Measurements from ENCODE around the gene PIP4K2A.
"Not testable (repeated sequence)": the region's sequence is repeated elsewhere in the genome, so short reads cannot be mapped to it uniquely, and the experiment has no call there.

PIP4K2A gene

DNA sequence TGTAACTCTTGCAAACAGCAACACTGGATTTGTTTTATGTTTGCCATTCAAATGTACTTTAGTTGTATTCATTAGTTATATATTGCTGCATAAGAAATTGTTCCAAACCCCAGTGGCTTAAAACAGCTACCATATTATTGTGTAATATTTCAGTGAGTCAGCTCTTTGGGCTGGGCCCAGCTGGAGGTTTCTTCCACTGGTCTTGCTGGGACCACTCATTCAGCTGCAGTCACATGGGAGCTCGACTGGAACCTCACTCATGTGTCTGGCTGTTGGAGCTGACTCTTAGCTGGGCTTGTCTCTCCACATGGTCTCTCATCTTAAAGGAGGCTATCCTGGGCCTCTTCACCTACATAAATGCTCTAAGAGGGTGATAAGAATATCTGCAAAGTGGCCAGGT is 23.2 kb upstream of the PIP4K2A start:
- Histone ChIP-seq H3K9ac (ENCODE audit: low read depth, low read length) (no peak overlapping the region), H3K27me3 (ENCODE audit: control insufficient read depth, insufficient read depth, low read length) (no peaks in the 10 kb centered on the region), H3K4me3 (ENCODE audit: low read depth, low read length) (no peak overlapping the region), H3K4me1 (ENCODE audit: control insufficient read depth, insufficient read depth, low read length) (no peaks in the 10 kb centered on the region), H3K9me3 (ENCODE audit: control insufficient read depth, insufficient read depth, low read length) (no peaks in the 10 kb centered on the region), H3K36me3 (ENCODE audit: control insufficient read depth, insufficient read depth, low read length) (no peaks in the 10 kb centered on the region)

DNA sequence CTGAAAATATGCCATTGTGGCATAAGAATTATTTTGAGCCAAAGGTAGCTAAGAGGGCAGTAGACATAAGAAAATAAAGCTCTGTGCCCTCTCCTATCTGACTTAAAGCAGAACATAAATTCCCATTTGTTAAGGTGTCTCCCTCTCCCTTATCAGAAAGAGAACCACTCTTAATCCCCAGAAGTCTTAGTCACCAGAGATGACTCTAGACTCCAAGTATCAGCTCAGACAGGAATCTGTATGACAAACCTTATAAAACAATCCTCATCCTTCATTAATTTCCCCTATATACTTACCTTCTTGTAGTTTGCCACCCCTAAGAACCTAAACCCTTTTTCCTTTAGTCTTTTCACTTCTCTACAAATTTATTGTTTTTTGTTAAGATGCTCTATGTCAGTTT is 21.8 kb upstream of the PIP4K2A start:
- no peak overlapping the region for H3K9ac ChIP-seq (ENCODE audit: low read depth, low read length)
- H3K4me3 ChIP-seq (ENCODE audit: low read depth, low read length), result no peak overlapping the region
- no peaks in the 10 kb centered on the region for H3K36me3 ChIP-seq (ENCODE audit: control insufficient read depth, insufficient read depth, low read length)
- no peaks in the 10 kb centered on the region for H3K9me3 ChIP-seq (ENCODE audit: control insufficient read depth, insufficient read depth, low read length)
- no peaks in the 10 kb centered on the region for H3K27me3 ChIP-seq (ENCODE audit: control insufficient read depth, insufficient read depth, low read length)
- H3K4me1 ChIP-seq (ENCODE audit: control insufficient read depth, insufficient read depth, low read length), result no peaks in the 10 kb centered on the region

DNA sequence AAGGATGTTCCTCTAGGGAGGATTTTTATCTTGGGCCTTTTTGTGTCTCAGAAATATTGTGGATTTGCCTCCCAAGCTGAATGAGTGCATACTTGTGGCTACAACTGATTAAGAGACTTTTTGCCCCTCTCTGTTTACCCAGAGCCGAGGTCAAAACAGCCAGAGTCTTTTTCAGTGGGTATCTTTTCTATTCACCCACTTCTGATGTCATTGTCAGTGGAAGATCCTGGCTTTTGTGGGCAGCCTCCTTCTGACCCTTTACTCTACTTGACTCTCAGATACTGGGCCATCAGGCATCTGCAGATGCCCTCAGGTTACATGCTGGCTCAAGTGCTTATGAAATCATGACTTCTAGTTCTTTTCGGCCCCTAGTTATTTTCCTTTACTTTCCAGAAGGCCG is 19.6 kb upstream of the PIP4K2A start:
- Histone ChIP-seq H3K9ac (ENCODE audit: low read depth, low read length) (no peak overlapping the region), H3K27me3 (ENCODE audit: control insufficient read depth, insufficient read depth, low read length) (no peaks in the 10 kb centered on the region), H3K4me1 (ENCODE audit: control insufficient read depth, insufficient read depth, low read length) (no peaks in the 10 kb centered on the region), H3K9me3 (ENCODE audit: control insufficient read depth, insufficient read depth, low read length) (no peaks in the 10 kb centered on the region), H3K4me3 (ENCODE audit: low read depth, low read length) (no peak overlapping the region), H3K36me3 (ENCODE audit: control insufficient read depth, insufficient read depth, low read length) (no peaks in the 10 kb centered on the region)

DNA sequence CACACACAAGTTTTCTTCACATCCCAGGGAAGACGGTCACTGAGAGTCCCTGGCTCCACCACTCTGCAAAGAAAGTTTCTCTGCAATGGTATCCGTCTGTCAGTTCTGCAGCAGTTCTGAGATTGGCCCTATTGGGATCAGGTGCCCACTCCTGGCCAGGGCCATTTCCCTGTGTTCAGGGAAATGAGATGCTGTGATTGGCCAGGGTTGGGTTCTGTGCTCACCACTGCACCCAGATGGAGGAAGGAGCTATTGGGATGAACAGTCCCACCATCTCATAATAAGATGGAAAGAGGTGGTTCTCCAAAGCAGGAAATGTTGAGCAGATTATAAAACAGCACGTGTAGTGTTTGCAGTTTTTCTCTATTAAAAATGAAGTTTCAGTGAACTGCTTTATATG is 13.3 kb upstream of the PIP4K2A start:
- H3K27me3 ChIP-seq (ENCODE audit: control insufficient read depth, insufficient read depth, low read length), result no peaks in the 10 kb centered on the region
- no peak overlapping the region for H3K4me3 ChIP-seq (ENCODE audit: low read depth, low read length)
- no peaks in the 10 kb centered on the region for H3K9me3 ChIP-seq (ENCODE audit: control insufficient read depth, insufficient read depth, low read length)
- no peaks in the 10 kb centered on the region for H3K36me3 ChIP-seq (ENCODE audit: control insufficient read depth, insufficient read depth, low read length)
- no peak overlapping the region for H3K9ac ChIP-seq (ENCODE audit: low read depth, low read length)
- H3K4me1 ChIP-seq (ENCODE audit: control insufficient read depth, insufficient read depth, low read length), result peaks cover 7% of the 10 kb centered on the region

DNA sequence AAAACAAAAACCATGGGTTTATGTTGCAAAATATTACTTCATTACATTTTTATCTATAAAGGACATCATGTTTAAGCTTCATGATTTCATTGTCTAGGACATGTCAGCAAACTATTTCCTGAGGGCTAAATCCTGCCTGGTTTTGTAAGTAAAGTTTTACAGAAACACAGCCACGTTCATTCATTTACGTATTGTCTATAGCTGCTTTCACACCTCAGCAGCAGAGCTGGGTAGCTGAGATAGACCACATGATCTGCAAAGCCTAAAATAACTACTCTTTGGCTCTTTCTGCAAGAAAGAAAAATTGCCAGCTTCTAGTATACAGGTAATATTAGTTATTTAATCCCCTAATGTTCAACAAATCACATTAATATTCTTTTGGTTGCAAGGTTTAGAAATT is 12.7 kb upstream of the PIP4K2A start:
- no peaks in the 10 kb centered on the region for H3K36me3 ChIP-seq (ENCODE audit: control insufficient read depth, insufficient read depth, low read length)
- H3K4me3 ChIP-seq (ENCODE audit: low read depth, low read length), result no peak overlapping the region
- peaks cover 8% of the 10 kb centered on the region for H3K4me1 ChIP-seq (ENCODE audit: control insufficient read depth, insufficient read depth, low read length)
- H3K9me3 ChIP-seq (ENCODE audit: control insufficient read depth, insufficient read depth, low read length), result no peaks in the 10 kb centered on the region
- H3K9ac ChIP-seq (ENCODE audit: low read depth, low read length), result no peak overlapping the region
- H3K27me3 ChIP-seq (ENCODE audit: control insufficient read depth, insufficient read depth, low read length), result no peaks in the 10 kb centered on the region

DNA sequence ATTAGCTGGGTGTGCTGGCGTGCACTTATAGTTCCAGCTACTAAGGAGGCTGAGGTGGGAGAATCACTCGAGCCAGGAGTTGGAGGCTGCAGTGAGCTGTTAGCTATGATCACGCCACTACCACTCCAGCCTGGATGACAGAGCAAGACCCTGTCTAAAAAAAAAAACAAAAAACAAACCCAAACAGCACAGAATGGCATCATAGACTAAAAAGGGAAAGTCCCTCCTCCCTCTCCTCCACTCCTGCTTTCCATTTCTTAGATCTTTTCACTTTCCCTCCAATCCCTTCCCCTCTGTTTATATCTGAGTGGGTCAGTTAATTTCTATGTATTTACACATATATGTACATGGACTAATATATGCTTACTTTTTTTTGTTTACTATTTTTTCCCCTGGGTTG is 10.4 kb upstream of the PIP4K2A start:
- no peak overlapping the region for H3K4me3 ChIP-seq (ENCODE audit: low read depth, low read length)
- no peaks in the 10 kb centered on the region for H3K36me3 ChIP-seq (ENCODE audit: control insufficient read depth, insufficient read depth, low read length)
- no peak overlapping the region for H3K9ac ChIP-seq (ENCODE audit: low read depth, low read length)
- peaks cover 8% of the 10 kb centered on the region for H3K4me1 ChIP-seq (ENCODE audit: control insufficient read depth, insufficient read depth, low read length)
- no peaks in the 10 kb centered on the region for H3K9me3 ChIP-seq (ENCODE audit: control insufficient read depth, insufficient read depth, low read length)
- H3K27me3 ChIP-seq (ENCODE audit: control insufficient read depth, insufficient read depth, low read length), result no peaks in the 10 kb centered on the region

DNA sequence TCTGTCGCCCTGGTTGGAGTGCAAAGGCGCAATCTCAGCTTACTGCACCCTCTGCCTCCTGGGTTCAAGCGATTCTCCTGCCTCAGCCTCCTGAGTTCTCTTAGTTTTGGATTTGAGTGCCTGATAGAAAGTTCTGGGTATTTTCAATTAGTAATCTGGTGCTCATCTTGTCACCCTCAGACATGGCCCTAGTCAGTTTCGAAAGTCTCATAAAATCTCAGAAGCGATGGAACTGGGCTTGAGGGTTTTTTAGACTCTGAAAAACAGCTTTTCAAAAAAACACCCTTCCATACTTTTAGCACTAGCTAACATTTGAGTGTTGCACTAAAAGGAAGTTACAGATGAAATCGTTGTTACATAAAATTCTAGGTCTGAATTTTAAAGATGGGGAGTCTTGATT is 9.4 kb upstream of the PIP4K2A start:
- H3K4me1 ChIP-seq (ENCODE audit: control insufficient read depth, insufficient read depth, low read length), result peaks cover 8% of the 10 kb centered on the region
- no peaks in the 10 kb centered on the region for H3K36me3 ChIP-seq (ENCODE audit: control insufficient read depth, insufficient read depth, low read length)
- no peak overlapping the region for H3K9ac ChIP-seq (ENCODE audit: low read depth, low read length)
- no peaks in the 10 kb centered on the region for H3K9me3 ChIP-seq (ENCODE audit: control insufficient read depth, insufficient read depth, low read length)
- H3K27me3 ChIP-seq (ENCODE audit: control insufficient read depth, insufficient read depth, low read length), result no peaks in the 10 kb centered on the region
- H3K4me3 ChIP-seq (ENCODE audit: low read depth, low read length), result no peak overlapping the region

DNA sequence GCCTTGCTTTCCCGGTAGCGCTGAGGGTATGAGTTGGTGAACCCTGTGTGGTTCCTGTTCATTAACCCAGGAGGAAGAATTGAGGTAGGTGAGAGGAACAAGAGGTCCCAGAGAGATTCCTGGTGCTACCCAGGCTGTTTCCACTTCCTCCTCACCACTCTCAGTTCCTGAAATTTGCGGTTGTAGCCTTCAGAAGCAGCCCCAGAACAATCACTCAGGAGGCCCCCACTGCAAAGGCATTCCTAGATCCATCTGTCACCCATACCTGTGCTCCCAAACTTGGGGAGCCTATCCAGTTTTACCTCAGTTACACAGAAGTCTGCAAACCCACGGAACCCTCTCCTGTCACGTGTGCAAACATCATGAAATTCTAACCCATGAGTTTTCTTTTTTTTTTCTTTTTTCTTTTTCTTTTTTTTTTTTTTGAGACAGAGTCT is 9.0 kb upstream of the PIP4K2A start:
- Histone ChIP-seq H3K9ac (ENCODE audit: low read depth, low read length) (no peak overlapping the region), H3K4me1 (ENCODE audit: control insufficient read depth, insufficient read depth, low read length) (peaks cover 8% of the 10 kb centered on the region), H3K4me3 (ENCODE audit: low read depth, low read length) (no peak overlapping the region), H3K27me3 (ENCODE audit: control insufficient read depth, insufficient read depth, low read length) (no peaks in the 10 kb centered on the region), H3K36me3 (ENCODE audit: control insufficient read depth, insufficient read depth, low read length) (no peaks in the 10 kb centered on the region), H3K9me3 (ENCODE audit: control insufficient read depth, insufficient read depth, low read length) (no peaks in the 10 kb centered on the region)

DNA sequence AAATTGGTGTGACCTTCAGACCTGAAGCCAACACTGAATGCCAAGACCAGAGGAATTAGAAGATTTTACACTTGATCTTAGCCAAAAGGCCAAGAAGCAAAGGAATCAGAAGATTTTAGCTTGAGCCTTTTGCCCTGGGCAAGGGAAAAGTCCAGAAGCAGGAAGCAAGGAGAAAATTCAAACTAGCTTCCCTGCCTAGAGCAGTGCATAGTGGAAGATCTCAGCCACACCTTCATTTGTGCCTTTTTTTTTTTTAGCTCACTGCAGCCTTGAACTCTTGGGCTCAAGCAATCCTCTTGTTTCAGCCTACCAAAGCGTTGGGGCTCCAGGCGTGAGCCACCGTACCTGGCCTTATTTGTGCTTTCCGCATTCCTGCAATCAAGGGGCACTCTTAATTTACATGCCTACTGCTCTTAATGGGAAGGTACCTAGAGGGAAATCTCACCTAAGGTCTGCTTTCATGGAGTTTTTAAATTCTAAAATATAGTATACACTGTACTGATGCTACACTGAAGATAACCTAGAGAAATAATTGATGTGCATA is 8.3 kb upstream of the PIP4K2A start:
- H3K27me3 ChIP-seq (ENCODE audit: control insufficient read depth, insufficient read depth, low read length), result no peaks in the 10 kb centered on the region

DNA sequence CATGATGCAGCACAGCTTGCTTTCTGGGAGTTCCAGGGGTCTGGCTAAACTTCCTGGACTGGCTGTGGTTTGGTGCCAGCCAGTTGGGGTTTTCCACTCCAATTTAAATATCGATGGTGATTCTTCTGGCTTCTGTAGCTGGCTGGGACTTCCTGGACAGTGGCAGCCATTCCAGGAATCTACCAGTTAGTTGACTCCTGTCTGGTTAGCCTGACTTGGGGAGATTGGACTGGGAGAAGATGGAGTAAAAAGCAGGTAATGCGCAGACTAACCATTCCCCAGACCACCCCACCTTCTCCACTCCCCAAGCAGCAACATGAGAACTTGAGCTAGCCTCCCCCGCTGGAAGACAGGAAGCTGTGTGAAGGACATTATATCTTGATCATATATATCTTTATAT is 6.3 kb upstream of the PIP4K2A start:
- no peaks in the 10 kb centered on the region for H3K27me3 ChIP-seq (ENCODE audit: control insufficient read depth, insufficient read depth, low read length)

More for the DNA sequence above, 8.3 kb upstream of the PIP4K2A start:
- H3K36me3 ChIP-seq (ENCODE audit: control insufficient read depth, insufficient read depth, low read length), result no peaks in the 10 kb centered on the region
- no peak overlapping the region for H3K9ac ChIP-seq (ENCODE audit: low read depth, low read length)
- H3K4me1 ChIP-seq (ENCODE audit: control insufficient read depth, insufficient read depth, low read length), result peaks cover 8% of the 10 kb centered on the region
- H3K4me3 ChIP-seq (ENCODE audit: low read depth, low read length), result no peak overlapping the region
- H3K9me3 ChIP-seq (ENCODE audit: control insufficient read depth, insufficient read depth, low read length), result no peaks in the 10 kb centered on the region

DNA sequence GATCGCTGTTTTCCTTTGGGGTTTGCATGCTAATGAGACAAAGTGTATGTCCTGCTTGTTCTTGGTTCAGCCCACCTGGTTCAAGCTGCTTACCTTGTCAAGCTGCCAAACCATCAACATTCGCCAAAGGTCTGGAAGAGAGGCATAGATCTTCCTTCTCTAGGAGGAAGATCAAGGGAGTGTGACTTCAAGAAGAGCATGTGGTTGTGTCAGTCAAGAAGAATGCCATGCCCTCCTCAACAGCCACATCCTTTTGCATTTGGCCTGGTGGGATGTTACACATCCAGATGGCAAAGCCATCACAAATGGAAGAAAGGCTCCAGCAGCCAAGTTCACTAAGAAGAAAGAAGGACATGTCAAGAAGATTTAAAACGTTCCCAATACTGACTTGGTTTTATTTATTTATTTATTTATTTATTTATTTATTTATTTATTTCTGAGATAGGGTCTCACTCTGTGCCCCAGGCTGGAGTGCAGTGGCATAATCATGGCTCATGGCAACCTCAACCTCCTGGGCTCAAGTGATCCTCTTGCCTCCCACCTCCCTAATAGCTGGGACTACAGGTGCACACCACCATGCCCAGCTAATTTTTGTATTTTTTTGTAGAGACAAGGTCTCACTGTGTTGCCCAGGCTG is 5.1 kb upstream of the PIP4K2A start:
- H3K9ac ChIP-seq (ENCODE audit: low read depth, low read length), result no peak overlapping the region
- no peaks in the 10 kb centered on the region for H3K9me3 ChIP-seq (ENCODE audit: control insufficient read depth, insufficient read depth, low read length)
- no peaks in the 10 kb centered on the region for H3K36me3 ChIP-seq (ENCODE audit: control insufficient read depth, insufficient read depth, low read length)
- H3K4me3 ChIP-seq (ENCODE audit: low read depth, low read length), result no peak overlapping the region
- H3K4me1 ChIP-seq (ENCODE audit: control insufficient read depth, insufficient read depth, low read length), result peaks cover 8% of the 10 kb centered on the region
- peaks cover 10% of the 10 kb centered on the region for H3K27me3 ChIP-seq (ENCODE audit: control insufficient read depth, insufficient read depth, low read length)

More for the DNA sequence above, 6.3 kb upstream of the PIP4K2A start:
- no peak overlapping the region for H3K9ac ChIP-seq (ENCODE audit: low read depth, low read length)
- no peaks in the 10 kb centered on the region for H3K9me3 ChIP-seq (ENCODE audit: control insufficient read depth, insufficient read depth, low read length)
- H3K36me3 ChIP-seq (ENCODE audit: control insufficient read depth, insufficient read depth, low read length), result no peaks in the 10 kb centered on the region
- H3K4me1 ChIP-seq (ENCODE audit: control insufficient read depth, insufficient read depth, low read length), result peaks cover 8% of the 10 kb centered on the region
- H3K4me3 ChIP-seq (ENCODE audit: low read depth, low read length), result no peak overlapping the region

DNA sequence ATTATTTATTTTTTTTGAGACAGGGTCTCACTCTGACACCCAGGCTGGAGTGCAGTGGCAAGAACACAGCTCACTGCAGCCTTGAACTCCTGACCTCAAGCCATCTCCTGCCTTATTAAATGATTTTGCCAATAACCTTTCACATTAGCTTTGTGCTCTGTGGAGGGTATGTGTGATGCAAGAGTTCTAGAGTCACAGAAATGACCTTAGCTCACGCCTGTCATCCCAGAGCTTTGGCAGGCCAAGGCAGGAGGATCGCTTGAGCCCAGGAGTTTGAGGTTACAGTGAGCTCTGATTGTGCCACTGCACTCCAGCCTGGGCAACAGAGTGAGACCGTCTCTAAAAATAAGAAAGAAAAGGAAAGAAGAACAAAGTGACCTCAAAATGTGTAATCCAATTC is 4.3 kb upstream of the PIP4K2A start:
- H3K9me3 ChIP-seq (ENCODE audit: control insufficient read depth, insufficient read depth, low read length); H3K36me3 ChIP-seq (ENCODE audit: control insufficient read depth, insufficient read depth, low read length); H3K27me3 ChIP-seq (ENCODE audit: control insufficient read depth, insufficient read depth, low read length); H3K4me3 ChIP-seq (ENCODE audit: low read depth, low read length); H3K9ac ChIP-seq (ENCODE audit: low read depth, low read length); H3K4me1 ChIP-seq (ENCODE audit: control insufficient read depth, insufficient read depth, low read length): not testable (repeated sequence)

Measured in iPS-15b (cell line).